ENCODE data around the gene NPB.
A peak's percentile ranks its signal among the peaks of the same experiment; 100 is the strongest.

The NPB gene

DNA sequence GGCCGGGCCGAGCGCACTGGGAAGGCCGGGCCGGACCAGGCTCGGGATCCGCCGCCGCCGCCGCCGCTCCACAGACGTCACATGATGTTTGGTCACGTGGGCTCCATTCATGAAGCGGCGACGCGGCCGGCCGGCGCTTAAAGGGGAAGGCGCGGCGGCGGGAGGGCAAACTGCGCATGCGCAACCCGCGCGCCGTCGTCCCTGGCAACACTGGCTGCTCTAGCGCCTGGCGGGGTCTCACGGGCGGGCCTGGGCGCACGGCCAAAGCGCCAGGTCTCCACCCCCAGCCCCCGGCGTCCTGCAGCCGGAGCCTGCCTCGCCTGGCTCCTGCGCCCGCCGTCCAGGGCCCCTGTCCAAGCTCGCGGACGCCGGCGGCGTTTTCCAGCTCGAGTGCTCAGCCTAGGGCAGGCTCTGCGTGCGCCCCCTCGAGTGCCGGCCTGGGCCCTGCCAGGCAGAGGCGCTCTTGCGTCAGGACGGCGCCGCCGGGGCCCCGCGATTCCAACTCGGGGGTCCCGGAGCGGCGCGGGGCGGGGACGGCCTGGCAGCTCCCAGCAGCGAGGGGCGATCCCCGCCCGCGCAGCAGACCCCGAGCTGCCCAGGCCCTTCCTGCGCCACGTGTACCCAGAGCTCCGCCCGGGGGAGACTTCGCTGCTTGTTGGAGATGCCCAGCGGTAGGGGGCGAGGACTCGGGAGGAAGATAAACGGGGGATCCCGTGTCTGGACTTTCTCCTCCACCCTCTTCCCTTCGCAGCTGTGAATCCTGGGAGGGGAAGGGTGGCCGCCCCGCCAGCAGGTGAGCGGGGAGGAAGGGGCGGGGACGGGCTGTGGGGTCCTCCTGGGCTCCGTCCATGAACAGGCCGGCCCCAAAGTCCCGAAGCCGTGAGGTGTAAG, 25.9 kb downstream of the NPB start, which contains the start of gene MAFG:
Gene MAFG (minus strand): TSS at position 83 of the 891 bp plus-strand sequence. CDS start 4,550 bp downstream, outside the sequence.
- DNase-seq = peak; percentile 96

DNA sequence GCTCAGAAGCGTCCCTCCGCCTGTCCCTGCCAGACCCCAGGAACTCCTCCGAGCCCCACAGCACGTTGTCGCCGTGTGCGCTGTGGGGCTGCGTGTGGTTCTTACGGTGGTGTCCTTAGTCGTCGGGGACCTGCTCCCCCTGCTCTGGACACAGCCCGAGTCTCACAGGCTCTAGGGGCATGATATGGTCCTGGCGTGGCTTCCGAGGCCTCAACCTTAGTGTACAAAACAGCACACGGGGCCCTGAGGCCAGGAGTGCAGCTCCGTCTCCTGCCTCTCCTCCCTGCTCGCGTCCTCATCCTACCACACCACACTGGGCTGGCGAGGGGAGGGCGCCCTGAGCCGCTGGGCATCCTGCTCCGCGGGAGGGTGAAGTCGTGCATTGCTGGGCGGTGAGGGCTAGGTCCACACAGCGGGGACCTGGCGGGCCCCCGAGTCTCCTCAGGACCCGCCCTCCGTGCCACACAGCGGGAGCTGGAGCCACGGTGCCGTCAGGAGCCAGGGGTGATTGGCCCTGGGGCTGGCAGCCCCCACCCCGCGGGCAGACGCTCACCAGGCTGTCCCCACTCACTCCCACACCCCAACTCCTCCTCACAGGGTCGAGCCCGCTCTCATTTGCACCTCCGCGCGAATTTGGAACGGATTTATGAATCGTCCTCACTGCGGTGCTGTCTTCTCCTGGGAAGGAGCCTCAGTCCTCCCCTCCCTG, 26.7 kb downstream of the NPB start:
- no peak for DNase-seq

DNA sequence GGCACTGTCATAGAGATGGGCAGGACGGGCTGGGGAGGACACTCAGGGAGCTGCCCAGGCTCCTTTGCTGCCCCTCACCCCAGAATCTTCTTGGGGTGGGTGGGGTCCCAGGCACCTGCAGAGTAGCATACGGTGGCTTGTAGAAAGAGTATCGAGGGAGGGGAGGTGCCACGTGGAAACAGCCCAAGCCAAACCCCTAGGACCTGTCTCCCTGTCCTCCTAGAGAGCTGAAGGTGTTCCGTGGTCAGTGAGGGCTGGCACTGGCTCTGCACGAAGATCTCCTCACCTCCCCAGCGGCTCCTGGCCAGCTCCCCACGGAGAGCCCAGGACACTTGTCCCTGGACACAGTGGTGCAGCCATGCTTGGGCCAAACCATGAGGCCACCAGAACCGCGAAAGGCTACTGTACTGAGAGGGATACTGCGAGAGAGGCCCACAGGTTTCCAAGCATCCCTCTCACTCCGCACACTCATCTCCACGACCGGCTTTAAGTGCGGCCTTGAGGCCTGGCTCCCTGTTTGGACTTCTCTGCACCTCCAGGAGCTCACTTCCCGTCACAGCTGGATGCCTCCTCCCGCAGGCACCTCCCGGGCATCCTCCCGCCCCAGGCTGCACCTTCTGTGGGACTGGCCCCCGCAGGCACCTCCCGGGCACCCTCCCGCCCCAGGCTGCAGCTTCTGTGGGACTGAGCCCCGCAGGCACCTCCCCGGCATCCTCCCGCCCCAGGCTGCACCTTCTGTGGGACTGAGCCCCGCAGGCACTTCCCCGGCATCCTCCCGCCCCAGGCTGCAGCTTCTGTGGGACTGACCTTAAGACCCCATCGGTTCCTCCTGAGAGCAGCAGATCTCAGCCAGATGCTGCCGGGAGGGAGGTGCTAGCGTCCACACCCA, 27.5 kb downstream of the NPB start:
- DNase-seq = no peak

DNA sequence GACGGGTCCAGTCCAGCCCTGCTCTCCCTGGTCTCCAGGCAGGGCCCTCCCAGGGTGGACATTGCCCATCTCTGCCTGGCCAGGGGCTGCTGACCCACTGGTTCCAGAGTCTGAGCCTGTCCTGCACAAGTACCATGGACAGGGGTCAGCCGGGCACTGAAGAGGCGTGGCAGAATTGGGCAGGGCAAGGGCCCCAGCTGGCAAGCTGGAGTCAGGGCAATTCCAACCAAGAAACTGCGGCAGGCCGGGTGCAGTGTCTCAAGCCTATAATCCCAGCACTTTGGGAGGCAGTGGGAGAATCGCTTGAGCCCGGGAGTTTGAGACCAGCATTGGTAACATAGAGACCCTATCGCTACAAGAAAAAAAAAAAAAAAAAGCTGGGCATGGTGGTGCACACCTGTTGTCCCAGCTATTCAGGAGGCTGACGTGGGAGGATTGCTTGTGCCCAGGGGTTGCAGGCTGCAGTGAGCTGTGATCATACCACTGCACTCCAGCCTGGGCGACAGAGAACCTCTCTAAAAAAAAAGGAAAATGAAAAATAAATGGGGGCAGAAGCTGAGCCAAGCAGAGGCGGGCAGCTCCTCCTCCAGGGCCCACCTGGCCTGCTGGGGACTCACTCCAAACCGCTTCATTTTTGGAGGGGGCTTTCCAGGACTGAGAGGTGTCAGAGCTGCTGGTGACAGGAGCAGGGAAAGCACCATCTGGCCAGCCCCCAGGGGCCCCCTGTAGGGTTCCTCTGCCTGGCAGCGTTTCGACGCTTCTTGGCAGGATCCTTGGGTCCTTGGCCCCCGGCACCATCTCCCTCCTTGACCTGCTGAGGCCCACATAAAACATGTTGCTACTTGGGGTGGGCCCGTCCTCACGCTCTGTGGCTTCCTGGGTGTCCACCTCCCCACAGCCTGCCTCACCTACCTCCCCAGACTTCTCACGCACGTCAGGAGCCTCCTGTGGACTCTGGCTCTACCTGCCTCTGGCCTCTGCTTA, 28.4 kb downstream of the NPB start:
- DNase-seq = no peak

- DNase-seq = peak; percentile 28
Measured at GRCh38 chr17:81931189-81931556, 29.1 kb downstream of the NPB start.

- DNase-seq = no peak
Measured at GRCh38 chr17:81931557-81932332, 29.7 kb downstream of the NPB start.

- no peak for DNase-seq
Measured at GRCh38 chr17:81932333-81932983, 30.4 kb downstream of the NPB start.

DNA sequence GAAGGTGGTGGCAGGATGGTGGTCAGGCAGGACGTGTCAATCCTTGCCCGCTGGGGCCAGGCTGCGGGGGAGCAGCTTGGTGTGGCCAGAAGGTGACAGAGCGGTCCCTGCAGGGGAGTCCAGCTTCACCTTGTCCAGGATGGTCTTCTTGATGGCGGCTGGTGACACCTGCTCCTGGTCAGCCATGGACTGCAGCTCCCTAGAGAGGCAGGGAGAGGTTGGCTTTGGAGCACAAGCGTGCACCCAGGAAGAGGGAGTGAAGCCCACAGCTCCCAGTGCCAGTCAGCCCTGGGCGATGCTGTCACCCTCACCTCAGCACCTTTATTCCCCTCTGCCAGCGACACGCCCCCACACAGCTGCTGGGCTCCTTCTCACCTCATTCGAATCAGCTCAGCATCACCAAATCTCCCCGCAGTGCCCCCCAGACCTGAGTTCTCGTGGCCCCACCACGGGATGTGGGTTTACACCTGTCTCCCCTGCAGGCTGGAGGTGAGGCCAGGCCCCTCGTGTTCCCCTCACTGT, 31.2 kb downstream of the NPB start:
- DNase-seq = no peak

DNA sequence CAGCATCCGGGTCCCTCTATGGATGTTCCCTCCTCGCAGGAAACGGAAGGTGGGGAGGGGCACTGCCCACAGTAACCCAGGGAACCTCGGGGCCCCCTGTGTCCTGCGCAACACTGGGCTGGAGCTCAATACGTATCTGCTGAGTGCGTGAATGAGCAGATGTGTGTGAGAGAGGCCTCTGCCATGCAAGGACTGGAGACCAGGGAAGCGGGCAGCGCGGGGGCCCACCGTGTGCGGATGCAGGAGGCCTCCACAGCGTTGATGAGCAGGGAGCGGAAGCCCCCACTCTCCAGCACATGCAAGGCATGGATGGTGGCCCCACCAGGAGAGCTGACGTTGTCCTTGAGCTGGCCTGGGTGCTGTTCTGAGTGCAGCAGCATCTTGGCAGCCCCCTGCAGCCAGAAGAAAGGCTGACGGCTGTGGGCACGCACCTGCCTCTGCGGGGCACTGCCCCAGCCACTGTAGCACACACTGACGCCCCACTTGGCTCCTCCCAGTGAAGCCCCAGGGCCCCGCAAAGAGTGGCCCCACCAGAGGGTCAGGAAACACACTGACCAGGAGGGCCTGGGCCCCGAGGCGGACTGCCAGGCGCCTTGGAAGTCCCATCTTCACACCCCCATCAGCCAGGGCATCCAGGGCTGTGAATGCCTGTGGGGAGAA, 32.2 kb downstream of the NPB start:
- DNase-seq = no peak

- DNase-seq = no peak
Measured at GRCh38 chr17:81934850-81935708, 33.0 kb downstream of the NPB start.

- no peak for DNase-seq
Measured at GRCh38 chr17:81935709-81936084, 33.7 kb downstream of the NPB start.

- DNase-seq = no peak
Measured at GRCh38 chr17:81939218-81939617, 37.2 kb downstream of the NPB start.

GRCh38 chr17:81939881-81940385, 37.9 kb downstream of the NPB start:
- DNase-seq = no peak

GRCh38 chr17:81940538-81941483, 38.8 kb downstream of the NPB start:
- no peak for DNase-seq

DNA sequence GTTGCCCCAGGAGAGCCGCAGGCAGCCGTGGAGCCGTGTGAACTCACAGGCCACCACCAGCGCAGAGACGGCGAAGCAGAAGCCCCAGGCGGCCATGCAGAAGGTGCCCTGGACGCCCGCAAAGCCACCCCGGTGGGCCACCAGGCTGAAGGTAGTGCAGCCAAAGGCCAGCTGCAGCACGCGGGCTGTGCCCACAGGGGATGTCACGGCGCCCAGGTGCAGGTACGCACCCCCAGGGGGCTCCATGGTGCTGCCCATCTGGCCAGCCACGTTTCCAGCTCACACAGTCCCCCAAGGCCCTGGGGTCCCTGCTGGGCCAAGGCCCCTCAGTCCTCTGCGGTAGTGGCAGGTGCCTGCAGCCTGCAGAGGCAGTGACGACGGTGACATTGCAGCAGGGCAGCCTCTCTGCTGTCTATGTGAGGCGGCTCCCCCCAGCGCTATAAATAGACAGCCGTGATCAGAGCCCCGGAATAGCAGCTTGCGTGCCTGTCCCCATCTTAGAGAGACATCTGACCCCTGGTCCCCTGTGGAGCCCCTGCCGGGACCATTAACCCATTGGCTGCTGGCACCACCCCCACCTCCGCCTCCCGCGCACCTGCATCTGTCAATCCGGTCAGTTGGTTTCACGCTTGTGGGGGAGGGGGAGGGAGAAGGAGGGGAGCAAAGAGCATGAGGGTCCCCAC, 39.6 kb downstream of the NPB start:
- DNase-seq = peak; percentile 50

DNA sequence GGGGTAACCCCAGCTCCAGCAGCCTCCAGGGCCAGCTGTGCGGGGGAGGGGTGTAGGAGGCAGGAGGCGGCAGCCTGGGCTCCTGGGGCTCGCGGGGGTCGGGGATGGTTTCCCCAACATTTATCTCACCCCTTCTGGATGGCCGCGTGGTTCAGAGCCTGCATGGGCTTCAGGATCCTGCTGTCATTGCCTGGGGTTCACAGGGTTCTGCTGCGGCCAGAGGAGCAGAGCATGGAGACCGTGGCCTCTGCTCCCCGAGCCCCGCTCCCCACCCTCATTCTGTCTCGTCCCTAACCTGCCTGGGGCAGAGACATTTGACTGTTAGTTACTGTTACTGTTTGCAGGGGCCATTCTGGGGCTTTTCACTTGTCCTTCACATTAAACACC, 40.1 kb downstream of the NPB start:
- DNase-seq = no peak

DNA sequence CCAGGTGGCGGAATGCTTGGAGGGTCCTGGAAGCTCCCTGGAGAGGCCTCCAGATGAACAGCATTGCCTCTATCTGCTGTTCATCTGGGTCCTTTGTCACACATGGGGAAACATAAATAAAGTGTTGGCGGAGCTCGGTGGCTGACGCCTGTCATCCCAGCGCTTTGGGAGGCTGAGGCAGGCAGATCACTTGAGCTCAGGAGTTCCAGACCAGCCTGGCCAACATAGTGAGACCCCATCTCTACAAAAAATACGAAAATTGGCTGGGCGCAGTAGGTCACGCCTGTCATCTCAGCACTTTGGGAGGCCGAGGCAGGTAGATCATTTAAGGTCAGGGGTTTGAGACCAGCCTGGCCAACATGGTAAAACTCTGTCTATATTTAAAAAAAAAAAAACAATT, 42.8 kb downstream of the NPB start:
- no peak for DNase-seq

Measured in RPMI8226 (cell line).